ENCODE data around the gene CNFN.

GRCh38 chr19:42356686-42357085, 33.4 kb downstream of the CNFN start:
- no peak for TF ChIP-seq CTCF (IDR thresholded peaks at IDR 0.05)
- TF ChIP-seq POLR2A (IDR thresholded peaks at IDR 0.05): no peak
